ENCODE measurements around the gene RAD51B.

The RAD51B gene

GRCh38 chr14:68377006-68377405 is 557.4 kb downstream of the RAD51B start (continued):
- no peak for TF ChIP-seq ZNF362 (tag by site-specific recombination; IDR thresholded peaks at IDR 0.05)
- no peak for TF ChIP-seq ZNF16 (tag by site-specific recombination; IDR thresholded peaks at IDR 0.05; ENCODE audit: low read depth)
- no peak for TF ChIP-seq HOXC10 (CRISPR knock-in tag; IDR thresholded peaks at IDR 0.05)
- no peak for TF ChIP-seq ZNF561 (tag by site-specific recombination; IDR thresholded peaks at IDR 0.05; ENCODE audit: borderline replicate concordance)
- TF ChIP-seq ZNF548 (tag by site-specific recombination; IDR thresholded peaks at IDR 0.05): no peak
- TF ChIP-seq TSHZ1 (tag by site-specific recombination; IDR thresholded peaks at IDR 0.05; ENCODE audit: borderline replicate concordance): no peak
- TF ChIP-seq ZNF600 (tag by site-specific recombination; IDR thresholded peaks at IDR 0.05): no peak

DNA sequence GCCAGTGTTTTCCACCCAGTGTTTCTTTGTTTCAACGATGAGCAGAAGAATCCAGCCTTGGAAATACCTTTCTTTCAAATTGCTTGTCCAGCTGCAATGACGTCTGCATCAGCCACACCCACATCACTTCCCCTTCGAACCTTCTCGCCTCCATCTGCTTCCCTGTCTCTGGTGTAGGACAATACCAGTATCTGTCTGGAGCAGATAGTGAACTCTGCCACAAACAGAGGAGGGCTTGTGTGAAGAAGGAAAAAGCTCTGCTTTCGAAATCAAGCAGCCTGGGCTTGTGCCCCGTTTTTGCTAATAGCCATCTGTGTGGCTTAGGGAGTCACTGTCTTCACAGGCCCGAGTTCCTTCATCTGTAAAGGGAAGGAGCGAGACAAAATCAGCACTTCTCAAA is 557.9 kb downstream of the RAD51B start:
- TF ChIP-seq GLIS1 (tag by site-specific recombination; IDR thresholded peaks at IDR 0.05): no peak
- TF ChIP-seq ZNF600 (tag by site-specific recombination; IDR thresholded peaks at IDR 0.05): no peak
- no peak for TF ChIP-seq HOXC10 (CRISPR knock-in tag; IDR thresholded peaks at IDR 0.05)
- no peak for TF ChIP-seq ZNF214 (tag by site-specific recombination; IDR thresholded peaks at IDR 0.05; ENCODE audit: borderline replicate concordance)
- no peak for TF ChIP-seq YY1 (tag by site-specific recombination; IDR thresholded peaks at IDR 0.05)
- TF ChIP-seq ZNF626 (tag by site-specific recombination; IDR thresholded peaks at IDR 0.05): no peak
- TF ChIP-seq ZBTB21 (tag by site-specific recombination; IDR thresholded peaks at IDR 0.05): no peak
- TF ChIP-seq, protein P1, sequence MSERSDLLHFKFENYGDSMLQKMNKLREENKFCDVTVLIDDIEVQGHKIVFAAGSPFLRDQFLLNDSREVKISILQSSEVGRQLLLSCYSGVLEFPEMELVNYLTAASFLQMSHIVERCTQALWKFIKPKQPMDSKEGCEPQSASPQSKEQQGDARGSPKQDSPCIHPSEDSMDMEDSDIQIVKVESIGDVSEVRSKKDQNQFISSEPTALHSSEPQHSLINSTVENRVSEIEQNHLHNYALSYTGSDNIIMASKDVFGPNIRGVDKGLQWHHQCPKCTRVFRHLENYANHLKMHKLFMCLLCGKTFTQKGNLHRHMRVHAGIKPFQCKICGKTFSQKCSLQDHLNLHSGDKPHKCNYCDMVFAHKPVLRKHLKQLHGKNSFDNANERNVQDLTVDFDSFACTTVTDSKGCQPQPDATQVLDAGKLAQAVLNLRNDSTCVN (tag by site-specific recombination; optimal IDR thresholded peaks at IDR 0.05): no peak
- no peak for TF ChIP-seq ZNF692 (tag by site-specific recombination; IDR thresholded peaks at IDR 0.05)
- TF ChIP-seq ZNF292 (tag by site-specific recombination; IDR thresholded peaks at IDR 0.05; ENCODE audit: borderline replicate concordance, low read depth): no peak
- no peak for TF ChIP-seq ZBTB49 (tag by site-specific recombination; IDR thresholded peaks at IDR 0.05; ENCODE audit: low read depth)
- TF ChIP-seq OVOL3 (tag by site-specific recombination; IDR thresholded peaks at IDR 0.05): no peak
- no peak for TF ChIP-seq ZNF585B (tag by site-specific recombination; IDR thresholded peaks at IDR 0.05)
- TF ChIP-seq ZNF521 (tag by site-specific recombination; IDR thresholded peaks at IDR 0.05): no peak
- TF ChIP-seq ZNF433 (tag by site-specific recombination; IDR thresholded peaks at IDR 0.05; ENCODE audit: low read depth): no peak
- no peak for TF ChIP-seq FEZF1 (tag by site-specific recombination; IDR thresholded peaks at IDR 0.05)
- TF ChIP-seq GLIS2 (tag by site-specific recombination; IDR thresholded peaks at IDR 0.05): no peak
- H3K4me1 ChIP-seq (ENCODE audit: control insufficient read depth, insufficient read depth, low read length): no peaks in the 10 kb centered on the region
- no peak overlapping the region for H3K4me3 ChIP-seq (ENCODE audit: low read depth, low read length)
- no peaks in the 10 kb centered on the region for H3K36me3 ChIP-seq (ENCODE audit: control insufficient read depth in 2 of 2, insufficient read depth in 1 of 2, low read length in 2 of 2)
- no peaks in the 10 kb centered on the region for H3K9me3 ChIP-seq (ENCODE audit: control insufficient read depth, insufficient read depth, low read depth, low read length)
- ChIA-PET CTCF (interaction anchor here (0.5 to 1.3 kb wide), 4 partner anchors 31 to 439 kb away, joined by 3 to 7 read pairs (median 4); no protein-coding TSS in a partner anchor), POLR2A (no interaction called here)
- H3K27ac ChIP-seq (ENCODE audit: extremely low read depth, low read depth, low read length): no peak overlapping the region

All from HEK293 (cell line).